Measurements from ENCODE around the gene HHEX. TPM values are rescaled to one million over a fixed set of nuclear protein-coding genes. Genes with fewer than 3 reads are reported as not detected.
"Not testable (repeated sequence)": the region's sequence is repeated elsewhere in the genome, so short reads cannot be mapped to it uniquely, and the experiment has no call there.

The HHEX gene
- total RNA-seq, 4 donors from 2014 or later, result 3.2 to 40.4 (median 4.2) TPM

- no peak overlapping the region for H3K27ac ChIP-seq
- no peaks in the 10 kb centered on the region for H3K9me3 ChIP-seq
- TF ChIP-seq POLR2A (IDR thresholded peaks at IDR 0.05) (no peak), CTCF (IDR thresholded peaks at IDR 0.05) (no peak)
- H3K27me3 ChIP-seq, result no peaks in the 10 kb centered on the region
- DNase-seq, result no peak
- no peaks in the 10 kb centered on the region for H3K4me1 ChIP-seq
- no peaks in the 10 kb centered on the region for H3K36me3 ChIP-seq
- H3K4me3 ChIP-seq, result no peak overlapping the region
These were observed 40.1 kb downstream of the HHEX start for GRCh38 chr10:92729886-92730285.

DNA sequence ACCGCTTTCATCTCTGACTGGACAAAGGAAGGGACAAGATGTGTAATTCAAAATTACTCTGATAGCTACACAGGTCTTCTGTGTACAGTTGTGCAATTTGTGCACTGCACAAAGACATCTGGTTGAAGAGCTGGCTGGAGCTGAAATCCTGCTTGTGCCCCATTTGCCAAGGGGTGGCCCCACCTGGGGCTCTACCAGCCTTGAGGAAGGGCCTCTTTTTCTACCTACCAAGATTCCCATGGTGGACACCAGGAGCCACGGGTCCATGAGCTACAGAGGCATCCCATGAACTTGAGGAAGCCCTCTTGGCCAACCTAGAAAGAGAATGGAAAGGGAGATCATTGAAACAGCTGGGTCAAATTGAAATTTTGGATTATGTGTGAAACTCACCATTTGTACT is 43.2 kb downstream of the HHEX start:
- no peaks in the 10 kb centered on the region for H3K27me3 ChIP-seq
- H3K9me3 ChIP-seq, result no peaks in the 10 kb centered on the region
- no peak for DNase-seq
- TF ChIP-seq CTCF (IDR thresholded peaks at IDR 0.05), result no peak
- TF ChIP-seq POLR2A (IDR thresholded peaks at IDR 0.05), result no peak
- H3K4me1 ChIP-seq, result no peaks in the 10 kb centered on the region
- no peaks in the 10 kb centered on the region for H3K36me3 ChIP-seq
- no peak overlapping the region for H3K4me3 ChIP-seq
- H3K27ac ChIP-seq, result no peak overlapping the region

DNA sequence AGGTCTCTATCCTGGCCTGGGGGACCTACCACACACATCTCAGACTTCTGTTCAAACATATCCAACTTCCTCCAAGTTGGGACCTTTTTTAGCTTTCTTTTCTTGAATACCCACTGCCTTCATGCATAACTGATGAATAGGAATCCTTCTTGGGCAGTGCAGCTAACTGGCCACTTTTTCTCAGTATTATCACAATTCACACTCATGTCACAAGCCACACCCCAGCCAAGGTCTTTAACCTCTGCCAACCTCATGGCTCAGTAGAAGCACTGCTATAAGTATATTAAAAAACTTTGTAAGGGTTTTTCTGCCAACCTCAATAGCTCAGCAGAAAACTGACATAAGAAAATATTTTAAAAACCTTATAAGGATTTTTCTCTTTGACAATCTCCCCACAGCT is 44.5 kb downstream of the HHEX start:
- H3K27me3 ChIP-seq, result no peaks in the 10 kb centered on the region
- no peaks in the 10 kb centered on the region for H3K4me1 ChIP-seq
- no peaks in the 10 kb centered on the region for H3K9me3 ChIP-seq
- H3K27ac ChIP-seq, result no peak overlapping the region
- TF ChIP-seq POLR2A (IDR thresholded peaks at IDR 0.05) (no peak), CTCF (IDR thresholded peaks at IDR 0.05) (no peak)
- H3K4me3 ChIP-seq, result no peak overlapping the region
- H3K36me3 ChIP-seq, result no peaks in the 10 kb centered on the region
- DNase-seq, result no peak

DNA sequence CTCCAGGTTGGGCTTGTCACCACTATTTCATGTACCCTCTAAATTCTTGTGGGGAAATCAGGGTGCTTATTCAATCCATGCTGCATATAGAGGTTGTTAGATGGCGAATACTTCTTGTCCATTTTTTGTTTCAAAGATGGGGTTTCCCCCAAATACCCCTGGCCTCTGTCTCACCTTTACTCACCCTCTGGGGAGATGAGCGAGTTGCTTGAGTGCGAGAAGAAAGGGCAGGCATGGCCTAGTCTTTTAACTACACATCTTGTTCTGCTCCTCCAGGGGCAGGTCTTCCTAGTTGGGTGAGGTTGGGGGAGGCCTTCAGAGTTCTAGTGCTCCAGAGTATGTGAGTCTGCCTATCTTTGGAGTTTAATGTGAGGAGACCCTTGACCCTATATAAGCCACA is 46.2 kb downstream of the HHEX start:
- no peak overlapping the region for H3K27ac ChIP-seq
- TF ChIP-seq CTCF (IDR thresholded peaks at IDR 0.05) (no peak), POLR2A (IDR thresholded peaks at IDR 0.05) (no peak)
- DNase-seq, result no peak
- H3K4me3 ChIP-seq, result no peak overlapping the region
- no peaks in the 10 kb centered on the region for H3K9me3 ChIP-seq
- no peaks in the 10 kb centered on the region for H3K36me3 ChIP-seq
- no peaks in the 10 kb centered on the region for H3K4me1 ChIP-seq
- H3K27me3 ChIP-seq, result no peaks in the 10 kb centered on the region

DNA sequence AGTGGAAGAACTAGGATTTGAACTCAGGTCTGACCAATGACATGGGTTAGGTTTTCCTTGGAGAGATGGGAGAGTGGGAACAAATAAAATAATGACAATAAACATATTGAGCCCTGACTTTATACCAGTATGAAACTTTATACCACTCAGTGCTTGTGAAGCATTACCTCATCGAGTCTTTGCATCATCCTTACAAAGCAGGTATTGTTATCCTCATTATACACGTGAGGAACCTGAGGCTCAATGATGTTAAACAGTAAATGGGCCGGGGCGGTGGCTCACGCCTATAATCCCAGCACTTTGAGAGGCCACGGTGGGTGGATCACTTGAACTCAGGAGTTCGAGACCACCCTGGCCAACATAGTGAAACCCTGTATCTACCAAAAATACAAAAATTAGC is 47.7 kb downstream of the HHEX start:
- H3K4me3 ChIP-seq, result no peak overlapping the region
- H3K27me3 ChIP-seq, result no peaks in the 10 kb centered on the region
- no peak for DNase-seq
- TF ChIP-seq CTCF (IDR thresholded peaks at IDR 0.05) (no peak), POLR2A (IDR thresholded peaks at IDR 0.05) (no peak)
- peaks cover 0 to under 1% (median 0%) of the 10 kb centered on the region in 4 donors for H3K4me1 ChIP-seq
- no peaks in the 10 kb centered on the region for H3K9me3 ChIP-seq
- H3K36me3 ChIP-seq, result no peaks in the 10 kb centered on the region
- H3K27ac ChIP-seq, result no peak overlapping the region

DNA sequence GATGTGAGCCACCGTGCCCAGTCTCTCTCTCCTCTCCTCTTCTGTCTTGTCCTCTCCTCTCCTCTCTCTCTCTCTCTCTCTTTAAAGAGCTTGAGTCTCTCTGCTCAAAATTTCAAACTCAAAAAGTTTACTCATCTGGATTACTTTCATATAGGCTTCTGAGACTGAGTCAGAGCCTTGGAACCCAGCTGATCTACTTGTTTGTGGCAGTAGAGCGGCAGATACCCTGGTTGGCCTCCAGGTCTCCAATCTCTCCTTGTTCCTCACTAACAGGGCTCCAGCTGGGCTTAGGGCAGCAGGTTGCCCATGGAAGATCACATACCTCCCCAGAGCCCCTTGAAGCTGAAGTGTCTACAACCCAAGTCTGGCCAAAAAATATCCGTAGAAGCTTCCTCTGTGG is 51.0 kb downstream of the HHEX start:
- DNase-seq, result no peak
- no peak for TF ChIP-seq POLR2A (IDR thresholded peaks at IDR 0.05)
- Histone ChIP-seq H3K4me3 (no peak overlapping the region), H3K27ac (peak overlapping the region in 1 of 4 donors; percentile 74), H3K9me3 (no peaks in the 10 kb centered on the region), H3K4me1 (peaks cover 0 to 3% (median 0%) of the 10 kb centered on the region in 4 donors), H3K36me3 (no peaks in the 10 kb centered on the region), H3K27me3 (no peaks in the 10 kb centered on the region)

- DNase-seq, H3K4me1 ChIP-seq, H3K36me3 ChIP-seq, H3K9me3 ChIP-seq, H3K4me3 ChIP-seq, H3K27me3 ChIP-seq: not testable (repeated sequence)
- peak overlapping the region in 2 of 4 donors; percentile 28 to 74 for H3K27ac ChIP-seq
These were observed 52.0 kb downstream of the HHEX start for GRCh38 chr10:92741741-92742140.
